Fibroblast of the aortic adventitia (primary cell): Measurements from ENCODE around the gene IL1RAPL2. TPM values are rescaled to one million over a fixed set of nuclear protein-coding genes. Genes with fewer than 3 reads are reported as not detected.
"Not testable (repeated sequence)": the region's sequence is repeated elsewhere in the genome, so short reads cannot be mapped to it uniquely, and the experiment has no call there.

Source experiments
- DNase-seq: peaks from one replicate; pipeline ENCODE4 v3.0.0-alpha.2; 2010; ENCODE audit warnings: low read depth
- H3K4me3 ChIP-seq: 2 replicates; pipeline ENCODE4 v1.5.1; 2011; ENCODE audit warnings: low read depth, mild to moderate bottlenecking, control low read depth, low read length, moderate library complexity
- small RNA-seq: library from RNA; depleted of rRNA; stranded (forward); fragments of <200 nt; gene quantifications from one replicate; pipeline ENCODE3, GENCODE V24; 2012
- total RNA-seq: library from RNA; depleted of rRNA; stranded (reverse); fragments of >200 nt; gene quantifications from 2 replicates; pipeline ENCODE4 v1.2.3, GENCODE V29; 2012; ENCODE audit warnings: low replicate concordance
- TF ChIP-seq, protein P1 (sequence below): IDR thresholded peaks from 2 replicates; pipeline ENCODE4 v1.5.1; 2011; ENCODE audit warnings: mild to moderate bottlenecking, low read length, control low read depth, inconsistent platforms; ENCODE audit not compliant: insufficient read depth

Gene IL1RAPL2
- total RNA-seq, 1 donor = 0.27 TPM

- DNase-seq = no peak
- H3K4me3 ChIP-seq = no peak overlapping the region
- TF ChIP-seq, protein P1, sequence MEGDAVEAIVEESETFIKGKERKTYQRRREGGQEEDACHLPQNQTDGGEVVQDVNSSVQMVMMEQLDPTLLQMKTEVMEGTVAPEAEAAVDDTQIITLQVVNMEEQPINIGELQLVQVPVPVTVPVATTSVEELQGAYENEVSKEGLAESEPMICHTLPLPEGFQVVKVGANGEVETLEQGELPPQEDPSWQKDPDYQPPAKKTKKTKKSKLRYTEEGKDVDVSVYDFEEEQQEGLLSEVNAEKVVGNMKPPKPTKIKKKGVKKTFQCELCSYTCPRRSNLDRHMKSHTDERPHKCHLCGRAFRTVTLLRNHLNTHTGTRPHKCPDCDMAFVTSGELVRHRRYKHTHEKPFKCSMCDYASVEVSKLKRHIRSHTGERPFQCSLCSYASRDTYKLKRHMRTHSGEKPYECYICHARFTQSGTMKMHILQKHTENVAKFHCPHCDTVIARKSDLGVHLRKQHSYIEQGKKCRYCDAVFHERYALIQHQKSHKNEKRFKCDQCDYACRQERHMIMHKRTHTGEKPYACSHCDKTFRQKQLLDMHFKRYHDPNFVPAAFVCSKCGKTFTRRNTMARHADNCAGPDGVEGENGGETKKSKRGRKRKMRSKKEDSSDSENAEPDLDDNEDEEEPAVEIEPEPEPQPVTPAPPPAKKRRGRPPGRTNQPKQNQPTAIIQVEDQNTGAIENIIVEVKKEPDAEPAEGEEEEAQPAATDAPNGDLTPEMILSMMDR = no peak
Measured at GRCh38 chrX:105803891-105804290, 1237.9 kb downstream of the IL1RAPL2 start.

GRCh38 chrX:105805655-105806054, 1239.7 kb downstream of the IL1RAPL2 start:
- DNase-seq, H3K4me3 ChIP-seq: not testable (repeated sequence)

DNA sequence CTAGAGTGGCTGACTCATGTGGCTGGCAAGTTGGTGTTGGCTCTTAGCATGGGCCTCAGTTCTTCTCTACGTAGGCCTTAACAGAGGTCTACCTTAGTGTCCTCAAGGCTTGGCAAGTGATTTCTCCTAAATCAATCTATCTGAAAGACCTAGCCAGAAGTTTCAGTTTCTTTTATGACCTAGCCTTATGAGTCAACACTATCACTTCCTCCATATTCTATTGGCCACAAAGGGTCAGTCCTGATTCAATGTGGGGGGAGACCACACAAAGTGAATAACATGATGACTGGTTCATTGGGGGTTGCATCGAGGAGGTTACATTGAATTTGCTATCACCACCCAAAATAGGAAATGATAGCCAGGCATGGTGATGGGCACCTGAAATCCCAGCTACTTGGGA, 1250.5 kb downstream of the IL1RAPL2 start:
- TF ChIP-seq, protein P1 = no peak
- no peak for DNase-seq
- no peak overlapping the region for H3K4me3 ChIP-seq

Small RNA genes within 50 kb of the gene (small RNA-seq; reads per million reads assigned to genes)
- not detected for gene RNU6-207P
